Endothelial cell of umbilical vein (primary cell): ENCODE data around the gene PEMT. TPM values are rescaled to one million over a fixed set of nuclear protein-coding genes. Genes with fewer than 3 reads are reported as not detected.

Source experiments
- BruUV-seq: library from RNA; stranded (reverse); fragments of 400-500 nt; replicated peaks from 2 replicates; lab custom pipeline; 2021; lab: Mats Ljungman, UMichigan
- CTCF ChIA-PET: fragments of 300-600, 350-600 bp; sonication (Branson Sonifier 250); formaldehyde crosslinking; loops from one replicate; lab custom pipeline; 2021; ENCODE audit warnings: antibody characterized with exemption, inconsistent platforms; lab: Charles Lee
- POLR2A ChIA-PET: fragments of 300-600, 350-600 bp; sonication (Branson Sonifier 250); formaldehyde crosslinking; loops from one replicate; lab custom pipeline; 2021; ENCODE audit warnings: antibody characterized with exemption, inconsistent platforms; lab: Charles Lee
- DNase-seq: peaks from one replicate; pipeline ENCODE4 v3.0.0-alpha.2; 2011; ENCODE audit warnings: low read depth, low spot score
- FAIRE-seq: peaks from 2 replicates; lab custom pipeline; 2011; peaks lifted over from hg19 to GRCh38; lab: Jason Lieb, UNC
- H2AFZ ChIP-seq: 2 replicates; pipeline ENCODE4 v1.6.0; 2012; ENCODE audit warnings: low read depth, low read length, control low read depth, inconsistent platforms
- H3K27ac ChIP-seq: 2 replicates; pipeline ENCODE4 v1.5.1; 2011; ENCODE audit warnings: low read depth, mild to moderate bottlenecking, control low read depth, low read length, moderate library complexity; ENCODE audit not compliant: insufficient read depth
- H3K27me3 ChIP-seq, 2 experiments: 2 replicates each; pipeline versions ENCODE4 v1.6.0 to v1.6.1; 2011; ENCODE audit warnings: low read length in 2 of 2, mixed read lengths in 1 of 2; ENCODE audit not compliant: control insufficient read depth in 2 of 2, insufficient read depth in 2 of 2
- H3K36me3 ChIP-seq, 2 experiments: 2 replicates in 1 of 2; 3 replicates in 1 of 2; pipeline ENCODE4 v1.5.1; 2011; ENCODE audit warnings: low read length in 2 of 2, mild to moderate bottlenecking in 1 of 2, moderate library complexity in 1 of 2; ENCODE audit not compliant: control insufficient read depth in 2 of 2, insufficient read depth in 2 of 2; ENCODE audit errors: extremely low read depth in 1 of 2
- H3K4me1 ChIP-seq: 3 replicates; pipeline ENCODE4 v1.5.1; 2011; ENCODE audit warnings: mild to moderate bottlenecking, low read length; ENCODE audit not compliant: control insufficient read depth, insufficient read depth; ENCODE audit errors: extremely low read depth
- H3K4me2 ChIP-seq: 2 replicates; pipeline ENCODE4 v1.6.1; 2011; ENCODE audit warnings: low read length, control low read depth, mixed read lengths; ENCODE audit not compliant: insufficient read depth
- H3K4me3 ChIP-seq, 3 experiments: fragments of 200-600 bp in 1 of 3; sonication (generic), shearing (Covaris generic) in 1 of 3; replicated peaks in 1 of 3; 2 replicates each; pipeline ENCODE4 v1.5.1; 2011 to 2016; ENCODE audit warnings: control low read depth in 3 of 3, low read length in 3 of 3, mild to moderate bottlenecking in 2 of 3, inconsistent platforms in 1 of 3, low read depth in 1 of 3, moderate library complexity in 1 of 3; ENCODE audit not compliant: insufficient read depth in 1 of 3
- H3K79me2 ChIP-seq: 2 replicates; pipeline ENCODE4 v1.6.0; 2012; ENCODE audit warnings: low read length, inconsistent platforms; ENCODE audit not compliant: control insufficient read depth, insufficient read depth
- H3K9ac ChIP-seq: replicated peaks from 2 replicates; pipeline ENCODE3; 2011; ENCODE audit warnings: low read length, control low read depth; ENCODE audit not compliant: insufficient read depth; ENCODE audit errors: extremely low read depth
- H3K9me1 ChIP-seq: replicated peaks from 3 replicates; pipeline ENCODE4 v1.6.0; 2011; ENCODE audit warnings: mild to moderate bottlenecking, low read length; ENCODE audit not compliant: control insufficient read depth, insufficient read depth; ENCODE audit errors: extremely low read depth
- H3K9me3 ChIP-seq: replicated peaks from 2 replicates; pipeline ENCODE4 v1.5.1; 2012; ENCODE audit warnings: low read length, inconsistent platforms; ENCODE audit not compliant: control insufficient read depth, insufficient read depth
- H4K20me1 ChIP-seq: replicated peaks from 2 replicates; pipeline ENCODE3; 2011; ENCODE audit warnings: mild to moderate bottlenecking, low read length; ENCODE audit not compliant: control insufficient read depth, insufficient read depth; ENCODE audit errors: extremely low read depth
- EZH2 ChIP-seq: IDR thresholded peaks from 2 replicates; pipeline ENCODE4 v1.6.1; 2012; ENCODE audit warnings: borderline replicate concordance, low read depth, mild to moderate bottlenecking, moderate library complexity, low read length, inconsistent platforms; ENCODE audit not compliant: severe bottlenecking
- FOS ChIP-seq: IDR thresholded peaks from 2 replicates; pipeline ENCODE4 v1.6.1; 2011; ENCODE audit warnings: mild to moderate bottlenecking, low read length, moderate library complexity, borderline replicate concordance; ENCODE audit not compliant: insufficient read depth
- GATA2 ChIP-seq: IDR thresholded peaks from 2 replicates; pipeline ENCODE4 v1.7.0; 2011; ENCODE audit warnings: low read depth, mild to moderate bottlenecking, moderate library complexity, mixed read lengths, low read length; ENCODE audit not compliant: insufficient read length, insufficient read depth
- JUN ChIP-seq: IDR thresholded peaks from 2 replicates; pipeline ENCODE4 v1.6.1; 2011; ENCODE audit warnings: borderline replicate concordance, low read depth; ENCODE audit not compliant: insufficient read length, insufficient read depth
- MYC ChIP-seq: IDR thresholded peaks from one replicate; pipeline ENCODE4 v1.6.1; 2011; ENCODE audit warnings: mild to moderate bottlenecking, low read depth, low read length
- POLR2A ChIP-seq: IDR thresholded peaks from 2 replicates; pipeline ENCODE4 v1.6.1; 2012; ENCODE audit warnings: low read depth, mild to moderate bottlenecking, control low read depth, low read length
- POLR2AphosphoS5 ChIP-seq: IDR thresholded peaks from 2 replicates; pipeline ENCODE4 v1.6.1; 2012; ENCODE audit warnings: low read depth, mild to moderate bottlenecking, control low read depth, low read length, moderate library complexity; ENCODE audit not compliant: insufficient read depth
- dilution Hi-C: fragments of 300-500 bp; cut with MboI; formaldehyde crosslinking; loops from one replicate; pipeline ENCODE4 v1.15.0; 2019; ENCODE audit warnings: low sequenced_read_pairs; ENCODE audit not compliant: extremely low pct_ligation_motif_present
- intact Hi-C: fragments of 100-400 bp; cut with micrococcal nuclease; formaldehyde crosslinking; loops from one replicate; pipeline ENCODE4 v1.10.0; 2022
- polyA plus RNA-seq, 4 experiments: library from polyadenylated mRNA; depleted of rRNA in 3 of 4; stranded (reverse) in 3 of 4; unstranded in 1 of 4; fragments of >200 nt; gene quantifications; 2 replicates each; pipeline versions ENCODE4 v1.2.1 to v1.2.3, GENCODE V29; 2011 to 2012; ENCODE audit warnings: missing spikeins in 1 of 4
- total RNA-seq: library from RNA; stranded (reverse); gene quantifications from 2 replicates; pipeline ENCODE4 v1.2.3, GENCODE V29; 2021
- TF ChIP-seq, protein P1 (sequence below), 2 donors: IDR thresholded peaks; 1 replicate in 1 of 2; 2 replicates in 1 of 2; pipeline ENCODE4 v1.5.1; 2011; ENCODE audit warnings: low read length in 2 of 2, mild to moderate bottlenecking in 2 of 2, moderate library complexity in 2 of 2, control low read depth in 1 of 2, inconsistent platforms in 1 of 2, low read depth in 1 of 2; ENCODE audit not compliant: insufficient read depth in 1 of 2; ENCODE audit errors: extremely low read depth in 1 of 2
- TF ChIP-seq, protein P2 (sequence below): IDR thresholded peaks from 2 replicates; pipeline ENCODE4 v1.6.1; 2011; ENCODE audit not compliant: insufficient read depth, insufficient read length

The PEMT gene
- total and polyA plus RNA-seq, 2 donors (not counting 3 experiments of a cell fraction or from before 2014, with no cell fraction given): 35.1 to 58.4 TPM

DNA sequence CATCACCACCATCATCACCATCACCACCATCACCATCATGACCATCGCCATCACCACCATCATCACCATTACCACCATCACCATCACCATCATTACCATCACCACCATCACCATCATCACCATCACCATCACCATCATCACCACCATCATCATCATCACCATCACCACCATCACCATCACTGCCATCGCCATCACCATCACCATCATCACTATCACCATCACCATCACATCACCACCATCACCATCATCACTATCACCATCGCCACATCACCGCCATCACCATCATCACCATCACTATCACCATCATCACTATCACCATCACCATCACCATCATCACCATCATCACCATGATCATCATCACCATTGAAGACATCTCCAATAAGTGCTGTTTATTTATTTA is 131.5 kb downstream of the PEMT start:
- Histone ChIP-seq H3K4me3 (no peak overlapping the region), H4K20me1 (no peaks in the 10 kb centered on the region), H3K27me3 (peaks cover 14 to 15% of the 10 kb centered on the region in 2 experiments), H3K9me1 (no peaks in the 10 kb centered on the region), H3K4me2 (no peak overlapping the region), H3K79me2 (no peaks in the 10 kb centered on the region), H2AFZ (no peak overlapping the region), H3K27ac (no peak overlapping the region), H3K4me1 (no peaks in the 10 kb centered on the region), H3K9me3 (no peaks in the 10 kb centered on the region), H3K36me3 (no peaks in the 10 kb centered on the region), H3K9ac (no peak overlapping the region)
- no TSS peak for BruUV-seq
- intact Hi-C loops (no loop called here), dilution Hi-C loops (loop anchor here (10.0 kb wide), 1 partner anchor 85 kb away; no protein-coding TSS in a partner anchor)
- DNase-seq: no peak
- ChIA-PET POLR2A (no interaction called here), CTCF (no interaction called here)
- TF ChIP-seq GATA2 (no peak), MYC (no peak), POLR2AphosphoS5 (no peak), FOS (no peak), JUN (no peak), EZH2 (no peak), POLR2A (no peak)
- TF ChIP-seq, protein P1, sequence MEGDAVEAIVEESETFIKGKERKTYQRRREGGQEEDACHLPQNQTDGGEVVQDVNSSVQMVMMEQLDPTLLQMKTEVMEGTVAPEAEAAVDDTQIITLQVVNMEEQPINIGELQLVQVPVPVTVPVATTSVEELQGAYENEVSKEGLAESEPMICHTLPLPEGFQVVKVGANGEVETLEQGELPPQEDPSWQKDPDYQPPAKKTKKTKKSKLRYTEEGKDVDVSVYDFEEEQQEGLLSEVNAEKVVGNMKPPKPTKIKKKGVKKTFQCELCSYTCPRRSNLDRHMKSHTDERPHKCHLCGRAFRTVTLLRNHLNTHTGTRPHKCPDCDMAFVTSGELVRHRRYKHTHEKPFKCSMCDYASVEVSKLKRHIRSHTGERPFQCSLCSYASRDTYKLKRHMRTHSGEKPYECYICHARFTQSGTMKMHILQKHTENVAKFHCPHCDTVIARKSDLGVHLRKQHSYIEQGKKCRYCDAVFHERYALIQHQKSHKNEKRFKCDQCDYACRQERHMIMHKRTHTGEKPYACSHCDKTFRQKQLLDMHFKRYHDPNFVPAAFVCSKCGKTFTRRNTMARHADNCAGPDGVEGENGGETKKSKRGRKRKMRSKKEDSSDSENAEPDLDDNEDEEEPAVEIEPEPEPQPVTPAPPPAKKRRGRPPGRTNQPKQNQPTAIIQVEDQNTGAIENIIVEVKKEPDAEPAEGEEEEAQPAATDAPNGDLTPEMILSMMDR (IDR thresholded peaks at IDR 0.05; ENCODE audit: extremely low read depth in 1 of 2, insufficient read depth in 1 of 2, low read depth in 1 of 2, low read length in 2 of 2): no peak
- TF ChIP-seq, protein P2, sequence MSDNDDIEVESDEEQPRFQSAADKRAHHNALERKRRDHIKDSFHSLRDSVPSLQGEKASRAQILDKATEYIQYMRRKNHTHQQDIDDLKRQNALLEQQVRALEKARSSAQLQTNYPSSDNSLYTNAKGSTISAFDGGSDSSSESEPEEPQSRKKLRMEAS: no peak
- no peak for FAIRE-seq
